Endodermal cell (in vitro differentiated cells): Measurements from ENCODE around the gene LMF1. TPM values are rescaled to one million over a fixed set of nuclear protein-coding genes. Genes with fewer than 3 reads are reported as not detected.

Source experiments
- DNase-seq: peaks from one replicate; pipeline ENCODE4 v3.0.0-alpha.2; 2017
- H3K27ac ChIP-seq: 2 replicates; pipeline ENCODE4 v1.5.1; 2013; ENCODE audit warnings: mild to moderate bottlenecking, low read depth, low read length, moderate library complexity
- H3K27me3 ChIP-seq: 2 replicates; pipeline ENCODE4 v1.6.1; 2013; ENCODE audit warnings: mild to moderate bottlenecking, low read length, moderate library complexity; ENCODE audit not compliant: insufficient read depth, control insufficient read depth, poor library complexity, severe bottlenecking
- H3K36me3 ChIP-seq: 2 replicates; pipeline ENCODE4 v1.7.0; 2013; ENCODE audit warnings: mild to moderate bottlenecking, low read length, moderate library complexity; ENCODE audit not compliant: control insufficient read depth, insufficient read depth
- H3K4me1 ChIP-seq: one replicate; pipeline ENCODE4 v1.7.0; 2013; ENCODE audit warnings: low read length; ENCODE audit not compliant: control insufficient read depth, insufficient read depth
- H3K4me3 ChIP-seq: 2 replicates; pipeline ENCODE4 v1.5.1; 2013; ENCODE audit warnings: mild to moderate bottlenecking, low read length, moderate library complexity
- H3K9ac ChIP-seq: 2 replicates; pipeline ENCODE4 v1.6.1; 2013; ENCODE audit warnings: mild to moderate bottlenecking, low read length, moderate library complexity; ENCODE audit not compliant: poor library complexity, severe bottlenecking; ENCODE audit errors: extremely low read depth
- H3K9me3 ChIP-seq: 2 replicates; pipeline ENCODE4 v1.6.1; 2013; ENCODE audit warnings: mild to moderate bottlenecking, low read length, moderate library complexity; ENCODE audit not compliant: control insufficient read depth
- H3K27ac Mint-ChIP-seq: 2 replicates; pipeline ENCODE4 v1.8.0; 2020; ENCODE audit warnings: mixed read lengths
- H3K27me3 Mint-ChIP-seq: 2 replicates; pipeline ENCODE4 v1.8.0; 2021; ENCODE audit warnings: mild to moderate bottlenecking, mixed read lengths; ENCODE audit not compliant: insufficient read depth
- H3K36me3 Mint-ChIP-seq: 2 replicates; pipeline ENCODE4 v1.8.0; 2020; ENCODE audit warnings: low read depth, mixed read lengths
- H3K4me1 Mint-ChIP-seq: 2 replicates; pipeline ENCODE4 v1.8.0; 2020; ENCODE audit warnings: mixed read lengths
- H3K4me3 Mint-ChIP-seq: 2 replicates; pipeline ENCODE4 v1.8.0; 2020; ENCODE audit warnings: mild to moderate bottlenecking, moderate library complexity, mixed read lengths
- H3K9me3 Mint-ChIP-seq: 2 replicates; pipeline ENCODE4 v1.8.0; 2020; ENCODE audit warnings: mild to moderate bottlenecking, mixed read lengths
- CTCF ChIP-seq: fragments of 200-600 bp; sonication (generic); conservative IDR thresholded peaks from 2 replicates; pipeline ENCODE4 v1.5.0; 2021; ENCODE audit warnings: antibody characterized with exemption, mild to moderate bottlenecking
- WGBS, 2 experiments: methylation state at CpG; one replicate each; pipeline versions ENCODE4 v1.1.5 to v1.1.7; 2013; ENCODE audit warnings: missing lambda C conversion rate in 2 of 2, mixed read lengths in 1 of 2; ENCODE audit not compliant: insufficient coverage in 1 of 2, insufficient read length in 1 of 2; 5-methylcytosine and 5-hydroxymethylcytosine counted together
- total RNA-seq, 2 donors: library from RNA; stranded (reverse); fragmentation: NEBNext Ultra II Directional in 1 of 2; extraction: Animal tissue kit (Norgen Biotek cat#: 25700) in 1 of 2; gene quantifications; 2 replicates in 1 of 2; 3 replicates in 1 of 2; pipeline ENCODE4 v1.2.1, GENCODE V29; 2021

LMF1 gene
- total RNA-seq, 2 donors from 2014 or later: 13.7 to 15.1 TPM

DNA sequence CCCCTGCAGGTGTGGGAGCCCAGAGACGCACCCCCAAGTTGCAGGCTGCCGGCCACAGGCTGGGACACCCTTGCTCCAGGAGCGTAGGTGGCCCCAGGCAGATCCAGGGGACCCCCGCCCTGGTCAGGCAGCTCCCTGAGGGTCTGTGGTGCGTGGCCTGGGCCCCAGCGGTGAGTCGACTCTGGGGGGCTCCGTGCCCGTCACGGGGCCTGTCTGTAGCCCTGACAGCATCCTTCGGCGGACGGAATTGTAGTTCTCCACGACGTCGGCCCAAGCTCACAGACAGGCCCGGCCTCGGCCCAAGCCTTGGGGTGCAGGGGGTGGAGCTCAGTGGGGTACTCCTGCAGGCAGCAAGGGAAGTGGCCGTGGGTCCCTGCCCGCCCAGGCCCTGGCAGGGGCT lies 82.9 kb downstream of the LMF1 start:
- Histone ChIP-seq H3K27ac (no peak overlapping the region), H3K4me3 (no peak overlapping the region), H3K27me3 (no peaks in the 10 kb centered on the region), H3K4me1 (no peaks in the 10 kb centered on the region), H3K9me3 (peaks cover 11% of the 10 kb centered on the region), H3K36me3 (no peaks in the 10 kb centered on the region), H3K9ac (no peak overlapping the region)
- peaks cover under 1% of the 10 kb centered on the region for H3K9me3 Mint-ChIP-seq
- WGBS, 2 experiments: 95% methylated on average over 16 to 20 of the region's 20 CpGs
- H3K4me1 Mint-ChIP-seq: no peaks in the 10 kb centered on the region
- no peak for TF ChIP-seq CTCF
- no peak overlapping the region for H3K4me3 Mint-ChIP-seq
- no peak for DNase-seq
- no peaks in the 10 kb centered on the region for H3K27me3 Mint-ChIP-seq
- H3K36me3 Mint-ChIP-seq: no peaks in the 10 kb centered on the region
- no peak overlapping the region for H3K27ac Mint-ChIP-seq

- no peaks in the 10 kb centered on the region for H3K4me1 Mint-ChIP-seq
- no peaks in the 10 kb centered on the region for H3K36me3 Mint-ChIP-seq
- peaks cover 2% of the 10 kb centered on the region for H3K9me3 Mint-ChIP-seq
- no peak overlapping the region for H3K27ac Mint-ChIP-seq
- no peaks in the 10 kb centered on the region for H3K27me3 Mint-ChIP-seq
- Histone ChIP-seq H3K9me3 (peaks cover 11% of the 10 kb centered on the region), H3K27ac (no peak overlapping the region), H3K4me3 (no peak overlapping the region), H3K27me3 (no peaks in the 10 kb centered on the region), H3K9ac (no peak overlapping the region), H3K36me3 (no peaks in the 10 kb centered on the region), H3K4me1 (no peaks in the 10 kb centered on the region)
- 70 to 74% methylated on average over 22 to 40 of the region's 44 CpGs for WGBS, 2 experiments
- peak; percentile 65 for DNase-seq
- TF ChIP-seq CTCF: no peak
- peak overlapping the region; percentile 54 for H3K4me3 Mint-ChIP-seq
These were observed 83.7 kb downstream of the LMF1 start for GRCh38 chr16:886802-887731.

GRCh38 chr16:886084-886543 lies 84.7 kb downstream of the LMF1 start:
- H3K4me3 ChIP-seq: no peak overlapping the region
- H3K9ac ChIP-seq: no peak overlapping the region
- H3K27me3 ChIP-seq: no peaks in the 10 kb centered on the region
- peak; percentile 78 for DNase-seq
- Mint-ChIP-seq H3K9me3 (peaks cover 2% of the 10 kb centered on the region), H3K4me1 (no peaks in the 10 kb centered on the region), H3K27me3 (no peaks in the 10 kb centered on the region), H3K27ac (no peak overlapping the region), H3K36me3 (no peaks in the 10 kb centered on the region), H3K4me3 (peak overlapping the region; percentile 43)
- 37 to 46% methylated on average over 10 to 17 of the region's 20 CpGs for WGBS, 2 experiments
- peaks cover 11% of the 10 kb centered on the region for H3K9me3 ChIP-seq
- no peaks in the 10 kb centered on the region for H3K4me1 ChIP-seq
- no peaks in the 10 kb centered on the region for H3K36me3 ChIP-seq
- no peak overlapping the region for H3K27ac ChIP-seq
- TF ChIP-seq CTCF: peak; percentile 21
